OCI-LY1 (cell line): ENCODE measurements around the gene DENND1B.

Source experiments
- CTCF ChIP-seq: fragments of 200-600 bp; sonication (generic), shearing (Covaris generic); IDR thresholded peaks from 2 replicates; pipeline ENCODE4 v1.5.1; 2017; ENCODE audit warnings: mild to moderate bottlenecking, antibody characterized with exemption, low read length, moderate library complexity, mixed read lengths
- EZH2 ChIP-seq: fragments of 200-600 bp; sonication (generic), shearing (Covaris generic); IDR thresholded peaks from 2 replicates; pipeline ENCODE4 v1.8.0; 2017; ENCODE audit warnings: borderline replicate concordance, mixed run types, mild to moderate bottlenecking, antibody characterized with exemption, low read length, moderate library complexity, mixed read lengths

- TF ChIP-seq CTCF (no peak), EZH2 (no peak)
These were observed 4.6 kb upstream of the DENND1B start for GRCh38 chr1:197779921-197780320.
